Prostate gland (tissue), 2 donors: ENCODE data around the gene EIF1AY.

Experiments
- CTCF ChIP-seq, 4 experiments: fragments of 200-600 bp in 2 of 4; fragments of 450-650 bp in 2 of 4; sonication (generic) in 2 of 4; IDR thresholded peaks; 1 replicate in 3 of 4; 2 replicates in 1 of 4; pipeline ENCODE4 v1.5.1; 2016 to 2019; ENCODE audit warnings: antibody characterized with exemption in 4 of 4, mild to moderate bottlenecking in 2 of 4, moderate library complexity in 2 of 4
- POLR2A ChIP-seq: fragments of 450-650 bp; IDR thresholded peaks from one replicate; pipeline ENCODE4 v1.6.1; 2016; ENCODE audit warnings: antibody characterized with exemption, mild to moderate bottlenecking
- POLR2AphosphoS5 ChIP-seq: sonication (generic); formaldehyde crosslinking; IDR thresholded peaks from one replicate; pipeline ENCODE4 v1.6.1; 2017; ENCODE audit warnings: antibody characterized with exemption

GRCh38 chrY:20538933-20539332, 36.6 kb upstream of the EIF1AY start:
- TF ChIP-seq CTCF (IDR thresholded peaks at IDR 0.05) (no peak), POLR2A (no peak), POLR2AphosphoS5 (no peak)
